ENCODE measurements around the gene PRDM16. TPM values are rescaled to one million over a fixed set of nuclear protein-coding genes. Genes with fewer than 3 reads are reported as not detected.

The PRDM16 gene
- total RNA-seq, 1 experiment from 2014 or later = 1.6 TPM

GRCh38 chr1:3290438-3290837, 221.4 kb downstream of the PRDM16 start (continued):
- TF ChIP-seq ZNF425 (CRISPR knock-in tag; conservative IDR thresholded peaks at IDR 0.05) = no peak

GRCh38 chr1:3290915-3291314, 221.9 kb downstream of the PRDM16 start:
- H3K36me3 Mint-ChIP-seq = no peaks in the 10 kb centered on the region
- no peaks in the 10 kb centered on the region for H3K27me3 Mint-ChIP-seq (ENCODE audit: low read depth)
- CTCF ChIA-PET = no interaction called here
- TF ChIP-seq EMX1 (CRISPR knock-in tag; IDR thresholded peaks at IDR 0.05) = no peak
- no peak for TF ChIP-seq ZNF232 (CRISPR knock-in tag; IDR thresholded peaks at IDR 0.05)
- TF ChIP-seq, protein P1, sequence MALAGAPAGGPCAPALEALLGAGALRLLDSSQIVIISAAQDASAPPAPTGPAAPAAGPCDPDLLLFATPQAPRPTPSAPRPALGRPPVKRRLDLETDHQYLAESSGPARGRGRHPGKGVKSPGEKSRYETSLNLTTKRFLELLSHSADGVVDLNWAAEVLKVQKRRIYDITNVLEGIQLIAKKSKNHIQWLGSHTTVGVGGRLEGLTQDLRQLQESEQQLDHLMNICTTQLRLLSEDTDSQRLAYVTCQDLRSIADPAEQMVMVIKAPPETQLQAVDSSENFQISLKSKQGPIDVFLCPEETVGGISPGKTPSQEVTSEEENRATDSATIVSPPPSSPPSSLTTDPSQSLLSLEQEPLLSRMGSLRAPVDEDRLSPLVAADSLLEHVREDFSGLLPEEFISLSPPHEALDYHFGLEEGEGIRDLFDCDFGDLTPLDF (CRISPR knock-in tag; IDR thresholded peaks at IDR 0.05) = no peak
- TF ChIP-seq, protein P2, sequence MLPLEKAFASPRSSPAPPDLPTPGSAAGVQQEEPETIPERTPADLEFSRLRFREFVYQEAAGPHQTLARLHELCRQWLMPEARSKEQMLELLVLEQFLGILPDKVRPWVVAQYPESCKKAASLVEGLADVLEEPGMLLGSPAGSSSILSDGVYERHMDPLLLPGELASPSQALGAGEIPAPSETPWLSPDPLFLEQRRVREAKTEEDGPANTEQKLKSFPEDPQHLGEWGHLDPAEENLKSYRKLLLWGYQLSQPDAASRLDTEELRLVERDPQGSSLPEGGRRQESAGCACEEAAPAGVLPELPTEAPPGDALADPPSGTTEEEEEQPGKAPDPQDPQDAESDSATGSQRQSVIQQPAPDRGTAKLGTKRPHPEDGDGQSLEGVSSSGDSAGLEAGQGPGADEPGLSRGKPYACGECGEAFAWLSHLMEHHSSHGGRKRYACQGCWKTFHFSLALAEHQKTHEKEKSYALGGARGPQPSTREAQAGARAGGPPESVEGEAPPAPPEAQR (CRISPR knock-in tag; IDR thresholded peaks at IDR 0.05) = no peak
- TF ChIP-seq ZNF317 (CRISPR knock-in tag; IDR thresholded peaks at IDR 0.05; ENCODE audit: borderline replicate concordance, low read depth) = no peak
- TF ChIP-seq TCF7 (CRISPR knock-in tag; IDR thresholded peaks at IDR 0.05; ENCODE audit: low read depth) = no peak
- TF ChIP-seq, protein P3, sequence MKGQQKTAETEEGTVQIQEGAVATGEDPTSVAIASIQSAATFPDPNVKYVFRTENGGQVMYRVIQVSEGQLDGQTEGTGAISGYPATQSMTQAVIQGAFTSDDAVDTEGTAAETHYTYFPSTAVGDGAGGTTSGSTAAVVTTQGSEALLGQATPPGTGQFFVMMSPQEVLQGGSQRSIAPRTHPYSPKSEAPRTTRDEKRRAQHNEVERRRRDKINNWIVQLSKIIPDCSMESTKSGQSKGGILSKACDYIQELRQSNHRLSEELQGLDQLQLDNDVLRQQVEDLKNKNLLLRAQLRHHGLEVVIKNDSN (CRISPR knock-in tag; IDR thresholded peaks at IDR 0.05) = no peak
- no peak for TF ChIP-seq ZNF138 (CRISPR knock-in tag; conservative IDR thresholded peaks at IDR 0.05)
- no peak for TF ChIP-seq ZNF425 (CRISPR knock-in tag; conservative IDR thresholded peaks at IDR 0.05)
- TF ChIP-seq ATF1 (CRISPR knock-in tag; IDR thresholded peaks at IDR 0.05) = no peak
- TF ChIP-seq RORB (CRISPR knock-in tag; IDR thresholded peaks at IDR 0.05) = no peak
- TF ChIP-seq, protein P4, sequence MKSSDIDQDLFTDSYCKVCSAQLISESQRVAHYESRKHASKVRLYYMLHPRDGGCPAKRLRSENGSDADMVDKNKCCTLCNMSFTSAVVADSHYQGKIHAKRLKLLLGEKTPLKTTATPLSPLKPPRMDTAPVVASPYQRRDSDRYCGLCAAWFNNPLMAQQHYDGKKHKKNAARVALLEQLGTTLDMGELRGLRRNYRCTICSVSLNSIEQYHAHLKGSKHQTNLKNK (CRISPR knock-in tag; IDR thresholded peaks at IDR 0.05) = no peak
- no peak for TF ChIP-seq IRF2 (CRISPR knock-in tag; IDR thresholded peaks at IDR 0.05; ENCODE audit: borderline replicate concordance, low read depth)
- no peak for TF ChIP-seq KAT7 (CRISPR knock-in tag; IDR thresholded peaks at IDR 0.05; ENCODE audit: borderline replicate concordance)
- TF ChIP-seq ELF4 (CRISPR knock-in tag; IDR thresholded peaks at IDR 0.05; ENCODE audit: low read depth) = no peak
- no peak for TF ChIP-seq MYBL2 (CRISPR knock-in tag; IDR thresholded peaks at IDR 0.05)
- no peak for TF ChIP-seq CREM (CRISPR knock-in tag; IDR thresholded peaks at IDR 0.05)
- TF ChIP-seq, protein P5, sequence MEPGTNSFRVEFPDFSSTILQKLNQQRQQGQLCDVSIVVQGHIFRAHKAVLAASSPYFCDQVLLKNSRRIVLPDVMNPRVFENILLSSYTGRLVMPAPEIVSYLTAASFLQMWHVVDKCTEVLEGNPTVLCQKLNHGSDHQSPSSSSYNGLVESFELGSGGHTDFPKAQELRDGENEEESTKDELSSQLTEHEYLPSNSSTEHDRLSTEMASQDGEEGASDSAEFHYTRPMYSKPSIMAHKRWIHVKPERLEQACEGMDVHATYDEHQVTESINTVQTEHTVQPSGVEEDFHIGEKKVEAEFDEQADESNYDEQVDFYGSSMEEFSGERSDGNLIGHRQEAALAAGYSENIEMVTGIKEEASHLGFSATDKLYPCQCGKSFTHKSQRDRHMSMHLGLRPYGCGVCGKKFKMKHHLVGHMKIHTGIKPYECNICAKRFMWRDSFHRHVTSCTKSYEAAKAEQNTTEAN (CRISPR knock-in tag; IDR thresholded peaks at IDR 0.05) = no peak
- no peak for TF ChIP-seq SMAD4 (CRISPR knock-in tag; IDR thresholded peaks at IDR 0.05)
- H3K4me3 Mint-ChIP-seq = no peak overlapping the region
- no peak for DNase-seq (ENCODE audit: low spot score)
- POLR2A ChIA-PET = no interaction called here
- no peak for ATAC-seq
- H3K4me1 Mint-ChIP-seq = peaks cover 4% of the 10 kb centered on the region
- no peaks in the 10 kb centered on the region for H3K9me3 Mint-ChIP-seq
- H3K27ac Mint-ChIP-seq = no peak overlapping the region
